Measurements from ENCODE around the gene SCN5A. TPM values are rescaled to one million over a fixed set of nuclear protein-coding genes. Genes with fewer than 3 reads are reported as not detected.

The SCN5A gene
- total RNA-seq, 1 experiment from 2014 or later, result 0.16 TPM

- peaks cover 6% of the 10 kb centered on the region for H3K27me3 Mint-ChIP-seq (ENCODE audit: insufficient read depth, unreplicated experiment)
- Histone ChIP-seq H3K36me3 (ENCODE audit: control insufficient read depth, insufficient read depth, low read length) (no peaks in the 10 kb centered on the region), H3K9me3 (no peaks in the 10 kb centered on the region), H3K4me3 (ENCODE audit: low read depth, low read length) (no peak overlapping the region), H3K27me3 (replicated peaks; ENCODE audit: control insufficient read depth, insufficient read depth, low read length) (no peaks in the 10 kb centered on the region), H3K4me1 (peaks cover 5% of the 10 kb centered on the region; the same call in 1 of the 2 replicates)
- ChIA-PET POLR2A (no interaction called here), CTCF (interaction anchor here (1.2 kb wide), 1 partner anchor 102 kb away, joined by 3 read pairs; no protein-coding TSS in a partner anchor)
- no peak for DNase-seq
- intact Hi-C loops (cut with micrococcal nuclease; ENCODE audit: unreplicated experiment), result no loop called here
- no TSS peak for BruUV-seq (replicated peaks)
- H3K9me3 Mint-ChIP-seq (ENCODE audit: unreplicated experiment), result no peaks in the 10 kb centered on the region
- no peak overlapping the region for H3K27ac Mint-ChIP-seq (ENCODE audit: unreplicated experiment)
- no peaks in the 10 kb centered on the region for H3K4me1 Mint-ChIP-seq (ENCODE audit: low read depth, unreplicated experiment)
- H3K4me3 Mint-ChIP-seq (ENCODE audit: unreplicated experiment), result no peak overlapping the region
- no peaks in the 10 kb centered on the region for H3K36me3 Mint-ChIP-seq (ENCODE audit: insufficient read depth, unreplicated experiment)
- no peak for TF ChIP-seq CTCF (IDR thresholded peaks at IDR 0.05; ENCODE audit: insufficient read depth in 1 of 2, low read depth in 1 of 2, low read length in 1 of 2, severe bottlenecking in 1 of 2, unreplicated experiment in 1 of 2)
Measured at GRCh38 chr3:38645076-38645475, 4.4 kb downstream of the SCN5A start.

- H3K4me1 Mint-ChIP-seq (ENCODE audit: low read depth, unreplicated experiment), result no peaks in the 10 kb centered on the region
- no peak for DNase-seq
- H3K36me3 Mint-ChIP-seq (ENCODE audit: insufficient read depth, unreplicated experiment), result no peaks in the 10 kb centered on the region
- peaks cover 6% of the 10 kb centered on the region for H3K27me3 Mint-ChIP-seq (ENCODE audit: insufficient read depth, unreplicated experiment)
- H3K9me3 Mint-ChIP-seq (ENCODE audit: unreplicated experiment), result no peaks in the 10 kb centered on the region
- no peak overlapping the region for H3K27ac Mint-ChIP-seq (ENCODE audit: unreplicated experiment)
- Histone ChIP-seq H3K27me3 (replicated peaks; ENCODE audit: control insufficient read depth, insufficient read depth, low read length) (no peaks in the 10 kb centered on the region), H3K9me3 (no peaks in the 10 kb centered on the region), H3K4me3 (ENCODE audit: low read depth, low read length) (no peak overlapping the region), H3K36me3 (ENCODE audit: control insufficient read depth, insufficient read depth, low read length) (no peaks in the 10 kb centered on the region), H3K4me1 (peaks cover 5% of the 10 kb centered on the region; the same call in 1 of the 2 replicates)
- ChIA-PET POLR2A (no interaction called here), CTCF (interaction anchor here (1.2 kb wide), 1 partner anchor 101 kb away, joined by 3 read pairs; no protein-coding TSS in a partner anchor)
- no peak overlapping the region for H3K4me3 Mint-ChIP-seq (ENCODE audit: unreplicated experiment)
- BruUV-seq (replicated peaks), result no TSS peak
- intact Hi-C loops (cut with micrococcal nuclease; ENCODE audit: unreplicated experiment), result no loop called here
- no peak for TF ChIP-seq CTCF (IDR thresholded peaks at IDR 0.05; ENCODE audit: insufficient read depth in 1 of 2, low read depth in 1 of 2, low read length in 1 of 2, severe bottlenecking in 1 of 2, unreplicated experiment in 1 of 2)
Measured at GRCh38 chr3:38644662-38645053, 4.8 kb downstream of the SCN5A start.

- intact Hi-C loops (cut with micrococcal nuclease; ENCODE audit: unreplicated experiment), result no loop called here
- H3K4me1 Mint-ChIP-seq (ENCODE audit: low read depth, unreplicated experiment), result no peaks in the 10 kb centered on the region
- no peaks in the 10 kb centered on the region for H3K9me3 Mint-ChIP-seq (ENCODE audit: unreplicated experiment)
- BruUV-seq (replicated peaks), result no TSS peak
- no peak overlapping the region for H3K27ac Mint-ChIP-seq (ENCODE audit: unreplicated experiment)
- Histone ChIP-seq H3K27me3 (replicated peaks; ENCODE audit: control insufficient read depth, insufficient read depth, low read length) (no peaks in the 10 kb centered on the region), H3K9me3 (no peaks in the 10 kb centered on the region), H3K4me1 (peaks cover 3% of the 10 kb centered on the region; the same call in 1 of the 2 replicates), H3K4me3 (ENCODE audit: low read depth, low read length) (no peak overlapping the region), H3K36me3 (ENCODE audit: control insufficient read depth, insufficient read depth, low read length) (no peaks in the 10 kb centered on the region)
- no peaks in the 10 kb centered on the region for H3K36me3 Mint-ChIP-seq (ENCODE audit: insufficient read depth, unreplicated experiment)
- POLR2A ChIA-PET, result no interaction called here
- H3K4me3 Mint-ChIP-seq (ENCODE audit: unreplicated experiment), result no peak overlapping the region
- no peak for DNase-seq
- peaks cover 6% of the 10 kb centered on the region for H3K27me3 Mint-ChIP-seq (ENCODE audit: insufficient read depth, unreplicated experiment)
- TF ChIP-seq CTCF (IDR thresholded peaks at IDR 0.05; ENCODE audit: insufficient read depth in 1 of 2, low read depth in 1 of 2, low read length in 1 of 2, severe bottlenecking in 1 of 2, unreplicated experiment in 1 of 2), result no peak
- CTCF ChIA-PET, result no interaction called here
Measured at GRCh38 chr3:38644016-38644661, 5.3 kb downstream of the SCN5A start.
